H9 (cell line): Measurements from ENCODE around the gene ZNF474. TPM values are rescaled to one million over a fixed set of nuclear protein-coding genes. Genes with fewer than 3 reads are reported as not detected.

Experiments used
- DNase-seq: peaks from one replicate; pipeline ENCODE4 v3.0.0-alpha.2; 2017
- H2AFZ ChIP-seq: one replicate; pipeline ENCODE4 v1.6.1; 2013; ENCODE audit warnings: mild to moderate bottlenecking, low read length, control low read depth, moderate library complexity
- H2AK5ac ChIP-seq: 2 replicates; pipeline ENCODE4 v1.6.1; 2013; ENCODE audit warnings: low read length, control low read depth, mixed read lengths; ENCODE audit not compliant: insufficient read length
- H2BK120ac ChIP-seq: one replicate; pipeline ENCODE4 v1.6.1; 2013; ENCODE audit warnings: low read depth, mild to moderate bottlenecking, low read length, control low read depth, inconsistent platforms; ENCODE audit not compliant: poor library complexity, severe bottlenecking
- H2BK12ac ChIP-seq: 2 replicates; pipeline ENCODE4 v1.6.1; 2013; ENCODE audit warnings: low read length, control low read depth, mixed read lengths, low read depth; ENCODE audit not compliant: insufficient read length
- H2BK15ac ChIP-seq: 2 replicates; pipeline ENCODE4 v1.6.1; 2013; ENCODE audit warnings: low read depth, low read length, control low read depth
- H2BK20ac ChIP-seq: one replicate; pipeline ENCODE4 v1.6.1; 2013; ENCODE audit warnings: low read depth, mild to moderate bottlenecking, low read length, control low read depth, inconsistent platforms; ENCODE audit not compliant: poor library complexity, severe bottlenecking
- H2BK5ac ChIP-seq: 2 replicates; pipeline ENCODE4 v1.6.1; 2013; ENCODE audit warnings: low read length, control low read depth, mixed read lengths; ENCODE audit not compliant: insufficient read length
- H3K14ac ChIP-seq: 2 replicates; pipeline ENCODE4 v1.6.1; 2013; ENCODE audit warnings: low read length, control low read depth; ENCODE audit not compliant: insufficient read depth
- H3K18ac ChIP-seq: 2 replicates; pipeline ENCODE4 v1.6.1; 2013; ENCODE audit warnings: low read depth, mild to moderate bottlenecking, mixed read lengths, low read length, control low read depth; ENCODE audit not compliant: insufficient read length
- H3K23ac ChIP-seq: 2 replicates; pipeline ENCODE4 v1.6.1; 2013; ENCODE audit warnings: low read length, control low read depth, mixed read lengths, low read depth; ENCODE audit not compliant: insufficient read length
- H3K23me2 ChIP-seq: 2 replicates; pipeline ENCODE4 v1.6.1; 2013; ENCODE audit warnings: low read depth, mild to moderate bottlenecking, mixed read lengths, low read length, control low read depth; ENCODE audit not compliant: insufficient read length, poor library complexity, severe bottlenecking
- H3K27ac ChIP-seq: 2 replicates; pipeline ENCODE4 v1.5.1; 2013; ENCODE audit warnings: low read length, control low read depth, mixed read lengths, low read depth; ENCODE audit not compliant: insufficient read length
- H3K27me3 ChIP-seq: 2 replicates; pipeline ENCODE4 v1.6.1; 2013; ENCODE audit warnings: low read length, control low read depth, inconsistent platforms; ENCODE audit not compliant: insufficient read depth
- H3K4ac ChIP-seq: 2 replicates; pipeline ENCODE4 v1.6.1; 2013; ENCODE audit warnings: low read depth, mild to moderate bottlenecking, control low read depth, inconsistent platforms, low read length, moderate library complexity
- H3K4me1 ChIP-seq: 2 replicates; pipeline ENCODE4 v1.6.1; 2013; ENCODE audit warnings: low read length, control low read depth, inconsistent platforms; ENCODE audit not compliant: insufficient read depth
- H3K4me2 ChIP-seq: 2 replicates; pipeline ENCODE4 v1.6.1; 2013; ENCODE audit warnings: low read length, control low read depth, mixed read lengths; ENCODE audit not compliant: insufficient read length, insufficient read depth
- H3K56ac ChIP-seq: 2 replicates; pipeline ENCODE4 v1.6.1; 2013; ENCODE audit warnings: low read depth, mild to moderate bottlenecking, mixed read lengths, low read length, control low read depth; ENCODE audit not compliant: insufficient read length
- H3K79me1 ChIP-seq: 2 replicates; pipeline ENCODE4 v1.6.1; 2013; ENCODE audit warnings: low read depth, mild to moderate bottlenecking, moderate library complexity, low read length, control low read depth, inconsistent platforms; ENCODE audit not compliant: insufficient read depth, poor library complexity, severe bottlenecking
- H3K79me2 ChIP-seq: 2 replicates; pipeline ENCODE4 v1.6.1; 2013; ENCODE audit warnings: low read length, control low read depth, inconsistent platforms; ENCODE audit not compliant: insufficient read depth
- H3K9ac ChIP-seq: 2 replicates; pipeline ENCODE4 v1.6.1; 2013; ENCODE audit warnings: low read length, control low read depth, mixed read lengths; ENCODE audit not compliant: insufficient read length; ENCODE audit errors: extremely low read depth
- H3K9me3 ChIP-seq: one replicate; pipeline ENCODE4 v1.6.1; 2013; ENCODE audit warnings: low read depth, low read length, inconsistent platforms; ENCODE audit not compliant: control insufficient read depth
- H3T11ph ChIP-seq: one replicate; pipeline ENCODE4 v1.6.1; 2013; ENCODE audit warnings: mild to moderate bottlenecking, low read length, control low read depth, inconsistent platforms
- H4K20me1 ChIP-seq: one replicate; pipeline ENCODE4 v1.6.1; 2013; ENCODE audit not compliant: control insufficient read depth, insufficient read length, insufficient read depth
- H4K5ac ChIP-seq: 2 replicates; pipeline ENCODE4 v1.6.1; 2013; ENCODE audit warnings: low read depth, mild to moderate bottlenecking, mixed read lengths, low read length, control low read depth; ENCODE audit not compliant: insufficient read length
- H4K8ac ChIP-seq: replicated peaks from 2 replicates; pipeline ENCODE4 v1.6.1; 2013; ENCODE audit warnings: low read length, control low read depth, mixed read lengths, low read depth; ENCODE audit not compliant: insufficient read length
- H4K91ac ChIP-seq: 2 replicates; pipeline ENCODE4 v1.6.1; 2013; ENCODE audit warnings: low read depth, mild to moderate bottlenecking, moderate library complexity, mixed read lengths, low read length, control low read depth; ENCODE audit not compliant: insufficient read length
- H3K27ac Mint-ChIP-seq, 3 experiments: 2 replicates in 2 of 3; 3 replicates in 1 of 3; pipeline ENCODE4 v1.8.0; 2020 to 2021; ENCODE audit warnings: mixed read lengths in 3 of 3, mild to moderate bottlenecking in 1 of 3, moderate library complexity in 1 of 3
- H3K27me3 Mint-ChIP-seq: 2 replicates; pipeline ENCODE4 v1.8.0; 2021; ENCODE audit warnings: low read depth, mild to moderate bottlenecking, moderate library complexity, mixed read lengths
- H3K36me3 Mint-ChIP-seq, 3 experiments: 2 replicates in 2 of 3; 3 replicates in 1 of 3; pipeline ENCODE4 v1.8.0; 2020 to 2021; ENCODE audit warnings: low read depth in 3 of 3, mixed read lengths in 3 of 3; ENCODE audit not compliant: insufficient read depth in 1 of 3
- H3K4me1 Mint-ChIP-seq, 2 experiments: 2 replicates each; pipeline ENCODE4 v1.8.0; 2020; ENCODE audit warnings: mixed read lengths in 2 of 2
- H3K4me3 Mint-ChIP-seq, 2 experiments: 2 replicates in 1 of 2; 3 replicates in 1 of 2; pipeline ENCODE4 v1.8.0; 2020 to 2021; ENCODE audit warnings: mild to moderate bottlenecking in 2 of 2, mixed read lengths in 2 of 2, moderate library complexity in 1 of 2
- H3K9me3 Mint-ChIP-seq, 2 experiments: 2 replicates in 1 of 2; 3 replicates in 1 of 2; pipeline ENCODE4 v1.8.0; 2020; ENCODE audit warnings: mild to moderate bottlenecking in 2 of 2, mixed read lengths in 2 of 2, moderate library complexity in 1 of 2
- WGBS: extraction: QIAGEN DNeasy Blood & Tissue Kit; methylation state at CpG from one replicate; pipeline ENCODE4 v1.1.7; 2013; ENCODE audit warnings: missing lambda C conversion rate, low lambda C conversion rate, mixed read lengths; ENCODE audit not compliant: insufficient read length; ENCODE audit errors: extremely low coverage; 5-methylcytosine and 5-hydroxymethylcytosine counted together
- total RNA-seq: library from RNA; stranded (reverse); gene quantifications from 2 replicates; pipeline ENCODE4 v1.2.1, GENCODE V29; 2021
- TF ChIP-seq, protein P1 (sequence below): fragments of 200-600 bp; sonication (generic); conservative IDR thresholded peaks from 3 replicates; pipeline ENCODE4 v1.8.0; 2021; ENCODE audit warnings: antibody characterized with exemption, mild to moderate bottlenecking

Gene ZNF474
- total RNA-seq, 1 experiment from 2014 or later = not detected

DNA sequence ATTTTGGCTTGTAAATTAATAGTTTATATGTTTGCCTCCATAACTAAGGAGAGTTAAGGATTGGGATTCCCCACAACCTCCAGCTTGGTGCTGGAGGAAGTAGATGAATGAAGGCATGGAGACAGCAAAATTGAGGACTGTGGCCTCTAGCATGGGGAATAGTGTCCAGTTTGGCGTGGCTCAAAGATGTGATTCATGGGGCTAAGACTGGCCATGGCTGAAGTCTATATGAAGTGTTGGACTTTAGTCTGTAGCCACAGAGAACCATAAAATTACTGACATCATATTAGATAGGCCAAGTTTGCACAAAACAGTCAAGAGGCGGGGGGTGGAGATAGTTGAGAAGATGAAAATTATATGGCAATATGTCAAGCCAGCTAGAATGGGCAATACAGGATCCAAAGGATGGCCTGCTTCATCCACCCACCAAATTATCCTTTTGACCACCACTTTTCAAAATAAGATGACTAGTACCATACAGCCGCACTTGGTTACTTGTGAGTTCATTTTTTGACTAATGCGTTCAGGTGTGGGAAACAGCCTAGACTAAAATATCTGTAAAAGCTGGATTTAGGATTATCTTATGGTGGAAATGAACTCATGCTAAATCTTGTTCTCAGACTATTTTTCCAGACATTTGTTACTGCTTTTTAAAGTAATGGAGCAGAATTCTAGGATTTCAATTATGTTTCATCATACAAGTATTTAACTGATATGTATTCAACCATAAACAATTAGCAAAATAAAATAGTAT, 40.2 kb downstream of the ZNF474 start:
- TF ChIP-seq, protein P1, sequence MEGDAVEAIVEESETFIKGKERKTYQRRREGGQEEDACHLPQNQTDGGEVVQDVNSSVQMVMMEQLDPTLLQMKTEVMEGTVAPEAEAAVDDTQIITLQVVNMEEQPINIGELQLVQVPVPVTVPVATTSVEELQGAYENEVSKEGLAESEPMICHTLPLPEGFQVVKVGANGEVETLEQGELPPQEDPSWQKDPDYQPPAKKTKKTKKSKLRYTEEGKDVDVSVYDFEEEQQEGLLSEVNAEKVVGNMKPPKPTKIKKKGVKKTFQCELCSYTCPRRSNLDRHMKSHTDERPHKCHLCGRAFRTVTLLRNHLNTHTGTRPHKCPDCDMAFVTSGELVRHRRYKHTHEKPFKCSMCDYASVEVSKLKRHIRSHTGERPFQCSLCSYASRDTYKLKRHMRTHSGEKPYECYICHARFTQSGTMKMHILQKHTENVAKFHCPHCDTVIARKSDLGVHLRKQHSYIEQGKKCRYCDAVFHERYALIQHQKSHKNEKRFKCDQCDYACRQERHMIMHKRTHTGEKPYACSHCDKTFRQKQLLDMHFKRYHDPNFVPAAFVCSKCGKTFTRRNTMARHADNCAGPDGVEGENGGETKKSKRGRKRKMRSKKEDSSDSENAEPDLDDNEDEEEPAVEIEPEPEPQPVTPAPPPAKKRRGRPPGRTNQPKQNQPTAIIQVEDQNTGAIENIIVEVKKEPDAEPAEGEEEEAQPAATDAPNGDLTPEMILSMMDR = no peak
- H2BK15ac ChIP-seq = no peak overlapping the region
- no peaks in the 10 kb centered on the region for H4K20me1 ChIP-seq
- no peak overlapping the region for H2BK120ac ChIP-seq
- no CpG with 5 or more reads among the region's 4 CpGs for WGBS
- no peak overlapping the region for H3K4me2 ChIP-seq
- H3K79me1 ChIP-seq = no peaks in the 10 kb centered on the region
- H3K9ac ChIP-seq = no peak overlapping the region
- Mint-ChIP-seq H3K4me1 (peaks cover 8% of the 10 kb centered on the region in 2 experiments), H3K27me3 (no peaks in the 10 kb centered on the region), H3K4me3 (no peak overlapping the region), H3K9me3 (no peaks in the 10 kb centered on the region), H3K27ac (no peak overlapping the region), H3K36me3 (no peaks in the 10 kb centered on the region)
- no peak overlapping the region for H2BK20ac ChIP-seq
- no peak overlapping the region for H3K27ac ChIP-seq
- H3K14ac ChIP-seq = no peak overlapping the region
- H3K4ac ChIP-seq = no peak overlapping the region
- no peak overlapping the region for H4K91ac ChIP-seq
- H4K5ac ChIP-seq = no peak overlapping the region
- H3K79me2 ChIP-seq = no peaks in the 10 kb centered on the region
- no peak for DNase-seq
- H2AK5ac ChIP-seq = no peak overlapping the region
- no peaks in the 10 kb centered on the region for H3K27me3 ChIP-seq
- no peak overlapping the region for H3K23ac ChIP-seq
- H3K4me1 ChIP-seq = peaks cover 2% of the 10 kb centered on the region; the same call in 1 of the 2 replicates
- no peak overlapping the region for H2BK12ac ChIP-seq
- H3T11ph ChIP-seq = no peak overlapping the region
- H3K23me2 ChIP-seq = no peaks in the 10 kb centered on the region
- H2AFZ ChIP-seq = no peak overlapping the region
- H2BK5ac ChIP-seq = no peak overlapping the region
- no peaks in the 10 kb centered on the region for H3K9me3 ChIP-seq
- H3K56ac ChIP-seq = no peak overlapping the region
- no peak overlapping the region for H4K8ac ChIP-seq
- no peak overlapping the region for H3K18ac ChIP-seq
